GM18909 (cell line): ENCODE results near the gene ACBD6.

Experiments used
- ATAC-seq: cut with Tn5 transposase; IDR thresholded peaks from one replicate; pipeline ENCODE4 v1.9.1; 2021; ENCODE audit warnings: mild to moderate bottlenecking; ENCODE audit not compliant: unreplicated experiment, poor library complexity

The ACBD6 gene

DNA sequence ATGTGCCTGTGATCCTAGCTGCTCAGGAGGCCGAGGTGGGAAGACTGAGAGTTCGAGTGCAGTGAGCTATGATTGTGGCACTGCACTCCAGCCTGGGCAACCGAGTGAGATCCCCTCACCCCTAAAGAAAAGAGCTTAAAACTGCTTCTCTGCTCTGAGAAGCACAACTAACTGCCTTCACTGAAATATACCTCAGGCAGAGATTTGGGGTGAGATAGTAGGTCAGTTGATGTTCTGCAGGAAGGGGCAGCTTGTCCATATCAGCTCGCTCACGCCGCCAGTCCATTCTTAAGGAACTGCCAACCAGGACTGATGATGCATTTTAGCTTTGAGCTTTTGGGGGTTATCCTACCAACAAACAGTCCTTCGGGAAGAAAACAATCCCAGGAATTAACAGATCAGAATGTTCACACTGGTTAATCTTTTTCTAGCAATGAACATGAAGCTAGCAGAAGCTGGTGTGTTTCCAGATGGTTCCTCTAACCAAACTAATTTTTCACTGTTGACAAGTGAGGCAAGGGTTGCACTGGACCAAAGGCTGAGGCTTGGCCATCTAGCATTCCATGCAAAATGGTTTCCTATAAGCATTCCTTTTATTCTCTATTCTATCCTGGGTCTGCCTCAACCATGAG is 240.7 kb downstream of the ACBD6 start:
- no peak for ATAC-seq

DNA sequence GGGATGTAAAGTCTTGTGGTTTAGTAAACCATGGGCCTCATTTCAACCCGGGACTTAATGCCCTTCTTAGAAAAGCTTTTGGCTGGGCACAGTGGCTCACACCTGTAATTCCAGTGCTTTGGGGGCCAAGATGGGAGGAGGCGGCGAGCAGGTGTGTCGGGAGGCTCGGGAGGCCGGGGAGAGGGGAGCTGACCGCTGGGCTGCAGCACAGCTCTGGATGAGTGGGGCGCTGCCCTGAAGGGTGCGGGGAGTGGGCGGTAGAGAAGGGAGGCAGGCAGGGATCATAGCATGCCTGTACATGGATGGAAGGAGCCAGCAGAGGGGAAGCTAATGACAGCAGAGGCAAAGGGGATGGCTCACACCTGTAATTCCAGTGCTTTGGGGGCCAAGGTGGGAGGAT is 241.3 kb downstream of the ACBD6 start:
- no peak for ATAC-seq

DNA sequence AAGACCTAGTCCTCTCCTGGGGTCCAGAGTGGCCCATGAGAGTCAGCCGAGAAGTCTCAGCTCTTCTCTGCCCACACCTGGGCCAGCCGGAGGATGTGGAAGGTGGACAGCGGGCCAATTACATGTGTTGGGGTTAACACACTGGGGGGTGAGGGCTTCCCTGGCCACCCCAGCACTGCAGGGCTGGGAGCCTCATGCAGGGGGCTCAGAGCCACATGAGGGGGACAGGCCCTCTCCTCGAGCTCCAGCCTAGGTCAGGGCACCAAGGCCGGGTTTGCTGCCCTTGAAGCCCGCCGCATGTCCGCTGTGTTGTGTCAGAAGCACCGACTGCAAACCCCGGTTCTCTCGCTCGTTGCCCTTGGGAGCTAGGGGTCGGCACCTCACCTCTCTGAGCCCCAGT is 241.8 kb downstream of the ACBD6 start:
- no peak for ATAC-seq

DNA sequence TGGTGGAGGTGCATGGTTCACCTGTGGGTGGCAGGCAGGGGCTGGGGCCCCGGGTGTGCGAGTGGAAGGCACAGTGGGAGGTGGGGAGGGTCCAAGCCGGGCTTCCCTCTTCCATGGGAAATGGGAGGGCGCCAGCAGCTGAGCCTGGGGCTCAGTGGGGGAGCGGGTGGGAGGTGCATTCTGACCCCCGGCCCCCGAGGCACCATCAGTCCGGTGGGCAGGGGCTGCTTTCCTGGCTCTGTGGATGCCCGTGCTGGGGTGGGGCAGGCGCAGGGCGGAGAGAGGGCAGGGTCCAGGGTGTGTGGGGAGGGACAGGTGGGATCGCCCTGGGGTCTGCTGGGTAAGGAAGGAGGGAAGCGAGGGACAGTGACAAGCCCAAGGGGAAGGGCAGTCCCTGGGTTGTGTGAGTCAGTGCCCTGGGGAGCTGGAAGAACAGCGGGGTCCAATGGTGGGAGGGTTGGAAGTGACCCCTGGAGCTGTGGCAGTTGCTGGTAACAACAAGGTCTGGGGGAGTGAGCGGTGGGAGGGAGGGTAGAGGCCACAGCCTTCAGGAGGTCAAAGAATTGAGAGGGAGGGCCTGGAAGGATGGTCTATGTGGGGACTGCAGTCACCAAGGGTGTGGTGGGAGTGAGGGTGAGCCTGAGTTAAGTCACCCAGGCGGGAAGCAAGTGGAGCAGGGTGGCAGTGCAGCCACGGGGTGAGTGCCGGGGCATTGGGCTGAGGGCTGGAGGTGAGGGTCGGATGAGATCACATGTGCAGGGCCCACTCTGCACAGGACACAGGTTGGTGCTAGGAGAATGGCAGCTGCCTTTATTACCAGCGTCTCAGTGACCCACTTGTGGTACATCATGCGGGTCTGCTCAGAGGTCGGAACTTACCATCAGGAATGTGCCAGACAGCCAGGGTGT is 242.7 kb downstream of the ACBD6 start:
- ATAC-seq: no peak

DNA sequence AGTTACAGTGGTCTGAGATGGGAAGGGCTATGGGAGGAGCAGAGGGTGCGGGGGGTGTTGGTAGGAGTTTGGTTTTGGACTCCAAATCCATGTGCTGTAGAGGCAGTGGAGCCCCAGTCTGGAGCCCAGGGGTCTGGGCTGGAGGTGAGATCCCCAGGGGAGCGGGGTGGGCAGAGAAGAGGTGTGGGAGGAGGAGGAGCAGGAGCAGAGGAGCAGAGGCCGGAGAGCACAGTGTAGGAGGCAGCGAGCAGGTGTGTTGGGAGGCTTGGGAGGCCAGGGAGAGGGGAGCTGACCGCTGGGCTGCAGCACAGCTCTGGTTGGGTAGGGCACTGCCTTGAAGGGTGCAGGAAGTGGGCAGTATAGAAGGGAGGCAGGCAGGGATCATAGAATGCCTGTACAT is 243.4 kb downstream of the ACBD6 start:
- ATAC-seq: no peak

DNA sequence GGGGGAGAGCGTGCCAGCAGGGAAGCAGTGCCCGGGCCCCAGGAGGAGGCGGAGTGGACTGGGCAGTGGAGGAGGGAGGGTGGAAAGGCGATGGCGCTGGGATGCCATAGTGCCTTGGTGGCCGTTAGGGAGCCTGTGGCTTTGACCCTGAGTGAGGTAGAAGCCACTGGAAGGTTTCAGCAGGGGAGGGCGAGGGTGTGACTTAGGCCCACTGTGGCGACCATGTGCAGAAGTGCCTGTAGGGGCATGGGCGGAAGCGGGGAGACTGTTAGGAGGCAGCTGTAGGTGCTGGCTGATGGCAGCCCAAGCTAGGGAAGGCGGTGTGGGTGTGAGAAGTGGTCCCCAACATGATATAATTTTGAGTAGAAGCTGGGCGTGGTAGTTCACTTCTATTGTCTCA is 244.1 kb downstream of the ACBD6 start:
- no peak for ATAC-seq

DNA sequence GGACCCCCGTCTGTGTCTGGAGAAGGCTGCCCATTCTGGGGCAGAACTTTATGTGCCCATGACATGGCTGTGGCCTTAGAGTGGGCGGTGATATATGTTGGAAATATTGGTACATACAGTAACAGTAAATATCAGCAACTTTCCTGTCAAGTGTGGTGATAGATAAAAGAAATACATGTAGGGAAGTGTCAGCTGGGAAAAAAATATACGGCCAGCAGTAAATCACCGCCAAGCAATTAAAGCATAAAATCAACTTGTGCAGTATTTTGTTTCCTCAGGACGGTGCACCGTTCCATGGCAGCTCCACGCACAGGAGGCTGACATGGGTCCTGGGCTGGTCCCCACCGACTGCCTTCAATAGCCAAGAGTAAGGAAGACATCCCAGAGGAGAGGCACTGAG is 244.9 kb downstream of the ACBD6 start:
- ATAC-seq: no peak

DNA sequence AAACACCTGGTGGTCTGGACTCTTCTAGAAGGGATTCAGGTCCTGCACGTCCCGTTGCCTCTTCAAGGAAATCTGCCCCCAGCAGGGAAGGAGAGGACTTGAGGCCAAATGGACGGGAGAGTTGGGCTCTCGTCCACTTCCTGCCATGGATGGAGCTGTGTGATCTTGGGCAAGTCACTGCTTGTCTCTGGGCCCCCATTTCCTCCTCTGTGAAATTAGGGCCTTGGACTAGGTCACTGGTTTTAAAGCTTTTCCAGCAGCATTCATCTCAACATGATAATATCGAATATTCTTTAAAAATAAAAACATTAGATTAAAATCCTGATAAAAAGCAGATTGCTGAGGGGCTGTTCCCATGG is 245.4 kb downstream of the ACBD6 start:
- ATAC-seq: no peak

DNA sequence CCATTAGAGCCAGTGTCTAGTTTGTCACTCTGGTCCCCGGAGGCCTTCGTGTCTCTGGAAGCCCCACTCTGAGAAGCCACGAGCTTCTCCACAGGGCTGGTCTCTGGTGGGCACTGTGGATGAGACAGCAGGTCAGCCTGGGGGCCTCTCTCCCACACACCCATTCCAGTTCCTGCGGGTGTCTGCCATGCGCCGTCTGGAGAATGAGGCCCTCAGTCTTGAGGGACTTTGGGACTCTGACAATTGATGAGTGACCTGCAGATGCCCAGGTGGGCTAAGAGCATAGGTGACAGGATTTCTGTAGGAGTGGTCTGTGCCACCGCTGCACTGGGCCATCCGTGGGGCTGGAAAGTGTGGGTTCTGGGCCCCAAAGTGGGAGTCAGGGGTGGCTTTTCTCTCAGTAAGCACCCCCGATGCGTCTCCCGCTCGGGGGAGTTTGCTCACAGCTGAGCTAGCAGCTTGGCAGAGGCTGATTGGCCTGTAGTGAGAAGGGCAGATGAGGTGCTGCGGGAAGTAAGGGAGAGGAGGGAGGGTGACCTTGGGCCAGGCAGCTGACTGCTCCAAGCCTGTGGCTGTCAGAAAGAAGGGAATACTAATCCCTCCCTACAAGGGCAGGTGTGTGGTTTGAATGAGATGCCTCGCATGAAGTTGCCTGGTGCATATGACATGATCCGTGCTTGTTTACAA is 245.9 kb downstream of the ACBD6 start:
- no peak for ATAC-seq

DNA sequence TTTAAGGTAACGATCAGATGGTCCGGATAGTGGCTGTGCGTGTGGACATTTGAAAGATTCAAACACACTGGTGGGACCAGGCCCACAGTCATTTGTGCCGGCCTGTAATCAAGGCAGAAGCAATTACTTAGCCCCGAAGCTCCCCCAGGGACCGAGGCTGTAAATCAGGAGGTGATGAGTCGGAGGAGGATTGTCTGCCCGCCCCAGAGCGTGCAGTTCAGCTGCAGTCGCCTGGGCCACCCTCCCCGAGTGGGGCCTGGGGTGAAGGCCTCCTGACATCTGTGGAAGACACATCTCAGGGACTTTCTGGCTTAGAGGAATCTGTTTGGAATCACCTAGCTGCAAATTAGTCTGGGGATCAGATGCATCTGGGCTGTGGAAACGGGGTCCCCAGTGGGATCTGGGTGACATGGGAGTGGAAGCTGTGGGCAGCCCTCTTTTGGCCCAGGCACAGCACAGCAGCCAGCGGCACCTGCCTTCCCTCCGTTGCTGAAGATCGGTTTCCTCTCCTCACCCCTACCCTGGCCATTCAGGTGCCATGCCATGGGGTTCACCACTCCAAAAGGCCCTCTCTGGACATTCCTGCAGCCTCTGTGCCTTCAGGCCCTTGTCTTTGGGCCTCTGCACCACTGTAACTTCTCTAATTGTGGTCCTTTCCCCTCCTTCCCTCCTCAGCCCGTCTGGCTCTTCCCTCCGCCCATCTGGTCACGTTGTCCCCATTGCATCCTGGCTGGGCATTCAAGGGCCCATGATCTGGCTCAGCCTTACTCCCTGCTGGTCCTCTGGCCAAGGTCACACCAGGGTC is 246.6 kb downstream of the ACBD6 start:
- no peak for ATAC-seq

DNA sequence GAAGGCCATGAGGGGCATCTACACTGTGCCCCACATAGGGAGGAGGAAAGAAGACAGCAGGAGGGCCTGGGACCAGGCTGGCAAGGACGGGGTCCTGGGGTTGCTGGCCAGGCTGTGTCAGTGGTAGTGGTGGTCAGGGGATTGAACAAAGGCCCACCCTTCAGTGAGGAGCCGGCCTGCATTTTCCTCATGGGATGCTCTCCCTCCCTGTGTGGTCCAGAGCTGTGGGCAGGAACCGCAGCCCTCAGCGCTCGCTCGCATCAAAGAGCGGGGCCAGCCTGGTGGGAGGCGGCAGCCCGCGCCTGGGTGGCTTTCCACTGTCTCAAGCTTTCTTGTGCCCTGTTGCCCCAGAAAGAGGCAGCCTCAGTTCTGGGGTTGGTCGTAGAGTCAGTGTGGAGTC is 247.5 kb downstream of the ACBD6 start:
- no peak for ATAC-seq

DNA sequence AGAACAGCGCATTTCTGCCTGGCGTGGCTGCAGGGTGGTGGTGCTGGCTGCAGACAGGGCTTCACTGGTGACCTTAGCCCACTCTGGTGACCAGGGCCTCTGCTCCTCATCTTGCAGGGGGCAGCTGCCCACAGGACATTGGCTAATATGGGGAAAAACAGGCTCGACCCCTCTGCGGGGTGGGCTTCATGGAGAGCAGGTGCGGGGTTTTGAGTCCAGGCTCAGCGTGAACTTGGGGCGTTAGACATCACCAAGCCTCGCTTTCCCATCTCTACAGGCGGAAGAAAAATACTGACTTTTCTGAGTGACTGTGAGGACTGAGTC is 247.9 kb downstream of the ACBD6 start:
- ATAC-seq: no peak

DNA sequence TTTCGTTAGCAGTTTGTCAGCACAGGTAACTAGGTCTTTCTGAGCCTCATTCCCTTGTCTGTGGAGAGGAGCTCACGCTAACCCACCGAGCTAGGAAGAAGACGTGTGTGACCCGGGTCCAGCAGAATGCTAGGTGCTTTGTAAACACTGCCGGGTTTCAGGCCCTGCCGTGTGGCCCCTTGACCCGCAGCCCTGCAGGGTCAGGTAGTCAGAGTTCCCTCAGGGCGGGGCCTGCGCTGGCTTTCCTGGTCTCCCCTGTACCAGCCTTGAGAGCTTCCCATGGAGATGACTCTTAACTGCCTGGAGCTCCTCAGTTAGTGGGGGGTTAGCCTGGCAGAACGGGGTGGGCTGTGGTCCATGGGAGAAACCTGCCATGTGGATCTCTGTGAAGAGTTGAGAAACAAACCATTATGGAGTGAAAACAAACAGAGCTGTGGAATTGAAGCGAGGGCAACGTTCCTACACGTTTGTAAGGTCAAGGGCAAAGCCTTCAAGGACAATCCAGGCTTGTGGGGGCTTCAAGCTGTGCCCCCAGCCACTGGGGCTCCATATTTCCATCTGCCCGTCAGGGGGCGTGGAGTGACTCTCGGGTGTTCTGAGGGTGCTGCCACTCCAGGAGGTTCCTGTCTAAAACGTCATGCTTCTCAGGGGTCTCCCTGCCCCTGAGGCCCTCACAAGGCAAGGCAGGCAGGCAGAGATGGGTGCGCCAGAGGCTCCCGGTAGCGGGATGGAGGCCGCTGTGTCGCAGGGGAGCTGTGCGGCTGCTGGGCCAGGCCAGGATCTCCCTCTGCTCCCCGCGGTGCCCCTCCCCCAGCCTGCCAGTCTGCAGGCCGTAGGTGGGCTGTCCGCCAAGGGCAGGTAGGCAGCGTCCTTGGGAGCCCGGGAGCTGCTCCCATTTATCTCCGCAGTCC is 248.5 kb downstream of the ACBD6 start:
- no peak for ATAC-seq

DNA sequence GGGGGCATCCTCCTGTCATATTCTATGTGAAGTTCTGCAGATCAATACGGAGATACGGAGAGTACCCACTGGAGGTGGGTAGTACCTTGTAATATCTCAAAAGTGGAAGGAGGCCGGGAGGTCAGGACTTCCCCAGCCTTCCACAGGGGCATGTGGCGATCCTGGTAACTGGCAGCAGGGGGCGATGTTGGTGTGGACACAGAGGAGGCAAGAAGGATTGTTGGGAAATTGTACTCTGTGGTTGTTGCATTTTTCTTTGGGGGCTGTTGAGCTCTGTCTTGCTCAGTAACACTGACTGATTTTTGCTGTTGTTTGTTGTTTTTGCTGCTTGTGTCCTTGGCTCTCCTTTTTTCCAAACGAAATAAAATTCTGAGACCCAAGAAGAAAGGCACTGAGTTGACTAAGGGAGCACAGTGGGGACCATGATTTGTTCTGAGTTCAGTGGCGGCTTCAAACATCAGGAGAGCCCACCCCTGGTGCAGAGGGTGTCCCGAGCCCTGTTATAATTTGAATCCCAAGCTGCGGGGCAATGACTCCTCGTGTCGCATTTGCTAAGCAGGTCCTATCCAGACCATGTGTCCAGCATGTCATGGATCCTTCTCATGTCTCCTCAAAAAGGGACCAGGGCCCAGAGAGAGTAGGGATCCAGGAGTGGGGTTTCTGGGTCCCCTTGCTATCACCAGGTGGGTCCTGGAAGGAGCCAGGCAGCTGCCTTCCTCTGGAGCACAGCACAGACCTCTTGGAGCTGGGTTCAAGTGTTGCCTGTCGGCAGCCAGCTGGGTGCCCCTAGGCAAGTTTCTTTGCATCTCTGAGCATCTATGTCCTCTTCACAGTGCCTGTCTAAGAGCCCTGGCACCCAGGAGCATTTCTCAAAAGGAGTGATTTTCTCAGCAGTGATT is 249.5 kb downstream of the ACBD6 start:
- peak; percentile 72 for ATAC-seq

DNA sequence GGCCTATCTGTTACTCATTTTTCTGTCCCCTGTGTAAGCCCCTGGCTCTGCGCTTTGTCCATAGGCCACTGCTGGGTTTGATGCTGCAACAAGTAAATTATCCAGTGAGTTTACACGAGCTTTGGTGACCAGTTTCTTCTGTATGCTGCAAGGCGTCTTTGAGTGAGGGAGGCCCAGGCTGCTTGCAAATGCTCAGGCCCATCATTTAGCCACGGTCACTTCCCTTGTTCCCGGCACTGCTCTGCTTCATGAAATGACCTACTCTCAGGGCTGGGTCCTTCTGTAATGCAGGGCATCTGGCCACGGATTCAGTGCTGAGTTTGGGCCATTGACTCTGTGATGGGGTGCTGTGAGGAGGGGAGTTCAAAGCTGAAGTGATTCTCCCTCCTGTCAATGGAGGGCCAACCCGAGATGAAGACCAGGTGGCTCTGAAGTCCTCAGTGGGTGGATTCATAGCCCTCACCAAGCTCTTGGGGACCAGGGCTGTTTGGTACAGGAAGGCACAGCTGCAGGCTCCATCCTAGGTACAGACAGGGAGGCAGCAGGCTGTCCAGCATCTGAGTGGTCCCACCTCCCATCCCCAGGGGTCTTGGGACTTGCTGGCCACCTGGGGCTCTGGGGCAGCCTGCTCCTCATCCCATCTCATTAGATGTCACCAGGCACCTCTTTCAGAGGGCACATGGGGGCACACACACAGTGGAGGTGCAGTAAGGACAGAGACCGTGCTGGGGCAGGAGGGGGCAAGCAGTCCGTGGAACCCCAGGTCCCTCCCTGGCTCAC is 250.7 kb downstream of the ACBD6 start:
- no peak for ATAC-seq

DNA sequence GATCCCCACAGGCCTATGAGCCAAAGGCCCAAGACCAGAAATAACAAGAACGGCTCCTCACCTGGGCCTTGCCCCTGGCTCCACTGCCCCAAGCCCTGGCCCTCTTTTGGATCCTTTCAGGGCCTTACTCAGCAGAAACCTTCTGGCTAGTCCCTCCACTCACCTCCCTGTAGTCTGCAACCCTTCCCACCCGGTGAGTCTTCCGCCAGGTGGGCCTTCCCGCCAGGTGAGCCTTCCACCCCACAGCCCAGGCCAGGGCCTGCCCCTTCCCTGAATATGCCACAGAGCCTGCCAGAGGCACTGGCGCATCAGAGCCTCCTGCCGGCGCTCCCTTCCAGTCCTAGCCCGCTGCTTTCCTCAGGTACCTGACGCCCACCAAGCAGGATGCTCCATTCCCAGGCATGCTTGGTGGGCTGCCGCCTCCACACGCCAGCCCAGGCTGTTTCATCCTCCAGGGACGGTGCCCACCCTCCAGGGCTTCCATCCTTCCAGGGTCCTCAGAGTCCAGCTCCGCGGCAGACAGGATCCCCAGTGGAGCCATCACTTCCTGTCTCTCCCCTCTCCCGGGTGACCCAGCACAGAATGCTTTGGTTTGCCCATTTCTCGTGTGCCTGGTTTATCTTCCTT is 251.4 kb downstream of the ACBD6 start:
- ATAC-seq: no peak

DNA sequence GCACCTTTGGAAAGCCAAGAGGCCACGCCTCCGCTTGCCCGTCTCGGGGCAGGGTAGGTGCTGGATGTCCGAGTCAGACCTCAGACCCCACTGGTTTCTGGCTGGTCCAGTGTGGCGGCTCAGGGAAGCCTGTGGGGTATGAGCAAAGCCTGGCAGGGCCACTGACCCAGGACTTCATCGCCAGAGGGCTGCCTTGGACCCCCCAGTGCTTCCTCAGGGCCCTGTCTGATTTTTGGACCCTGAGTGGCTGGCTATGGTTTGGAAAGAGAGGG is 251.9 kb downstream of the ACBD6 start:
- no peak for ATAC-seq
